H9 (cell line): Measurements from ENCODE around the gene SLITRK2. TPM values are rescaled to one million over a fixed set of nuclear protein-coding genes. Genes with fewer than 3 reads are reported as not detected.

Experiments
- DNase-seq: peaks from one replicate; pipeline ENCODE4 v3.0.0-alpha.2; 2017
- H2AFZ ChIP-seq: one replicate; pipeline ENCODE4 v1.6.1; 2013; ENCODE audit warnings: mild to moderate bottlenecking, low read length, control low read depth, moderate library complexity
- H2AK5ac ChIP-seq: 2 replicates; pipeline ENCODE4 v1.6.1; 2013; ENCODE audit warnings: low read length, control low read depth, mixed read lengths; ENCODE audit not compliant: insufficient read length
- H2BK120ac ChIP-seq: one replicate; pipeline ENCODE4 v1.6.1; 2013; ENCODE audit warnings: low read depth, mild to moderate bottlenecking, low read length, control low read depth, inconsistent platforms; ENCODE audit not compliant: poor library complexity, severe bottlenecking
- H2BK12ac ChIP-seq: 2 replicates; pipeline ENCODE4 v1.6.1; 2013; ENCODE audit warnings: low read length, control low read depth, mixed read lengths, low read depth; ENCODE audit not compliant: insufficient read length
- H2BK15ac ChIP-seq: 2 replicates; pipeline ENCODE4 v1.6.1; 2013; ENCODE audit warnings: low read depth, low read length, control low read depth
- H2BK20ac ChIP-seq: one replicate; pipeline ENCODE4 v1.6.1; 2013; ENCODE audit warnings: low read depth, mild to moderate bottlenecking, low read length, control low read depth, inconsistent platforms; ENCODE audit not compliant: poor library complexity, severe bottlenecking
- H2BK5ac ChIP-seq: 2 replicates; pipeline ENCODE4 v1.6.1; 2013; ENCODE audit warnings: low read length, control low read depth, mixed read lengths; ENCODE audit not compliant: insufficient read length
- H3K14ac ChIP-seq: 2 replicates; pipeline ENCODE4 v1.6.1; 2013; ENCODE audit warnings: low read length, control low read depth; ENCODE audit not compliant: insufficient read depth
- H3K18ac ChIP-seq: 2 replicates; pipeline ENCODE4 v1.6.1; 2013; ENCODE audit warnings: low read depth, mild to moderate bottlenecking, mixed read lengths, low read length, control low read depth; ENCODE audit not compliant: insufficient read length
- H3K23ac ChIP-seq: 2 replicates; pipeline ENCODE4 v1.6.1; 2013; ENCODE audit warnings: low read length, control low read depth, mixed read lengths, low read depth; ENCODE audit not compliant: insufficient read length
- H3K23me2 ChIP-seq: 2 replicates; pipeline ENCODE4 v1.6.1; 2013; ENCODE audit warnings: low read depth, mild to moderate bottlenecking, mixed read lengths, low read length, control low read depth; ENCODE audit not compliant: insufficient read length, poor library complexity, severe bottlenecking
- H3K27ac ChIP-seq: 2 replicates; pipeline ENCODE4 v1.5.1; 2013; ENCODE audit warnings: low read length, control low read depth, mixed read lengths, low read depth; ENCODE audit not compliant: insufficient read length
- H3K27me3 ChIP-seq: 2 replicates; pipeline ENCODE4 v1.6.1; 2013; ENCODE audit warnings: low read length, control low read depth, inconsistent platforms; ENCODE audit not compliant: insufficient read depth
- H3K4ac ChIP-seq: 2 replicates; pipeline ENCODE4 v1.6.1; 2013; ENCODE audit warnings: low read depth, mild to moderate bottlenecking, control low read depth, inconsistent platforms, low read length, moderate library complexity
- H3K4me1 ChIP-seq: 2 replicates; pipeline ENCODE4 v1.6.1; 2013; ENCODE audit warnings: low read length, control low read depth, inconsistent platforms; ENCODE audit not compliant: insufficient read depth
- H3K4me2 ChIP-seq: 2 replicates; pipeline ENCODE4 v1.6.1; 2013; ENCODE audit warnings: low read length, control low read depth, mixed read lengths; ENCODE audit not compliant: insufficient read length, insufficient read depth
- H3K56ac ChIP-seq: 2 replicates; pipeline ENCODE4 v1.6.1; 2013; ENCODE audit warnings: low read depth, mild to moderate bottlenecking, mixed read lengths, low read length, control low read depth; ENCODE audit not compliant: insufficient read length
- H3K79me1 ChIP-seq: 2 replicates; pipeline ENCODE4 v1.6.1; 2013; ENCODE audit warnings: low read depth, mild to moderate bottlenecking, moderate library complexity, low read length, control low read depth, inconsistent platforms; ENCODE audit not compliant: insufficient read depth, poor library complexity, severe bottlenecking
- H3K79me2 ChIP-seq: 2 replicates; pipeline ENCODE4 v1.6.1; 2013; ENCODE audit warnings: low read length, control low read depth, inconsistent platforms; ENCODE audit not compliant: insufficient read depth
- H3K9ac ChIP-seq: 2 replicates; pipeline ENCODE4 v1.6.1; 2013; ENCODE audit warnings: low read length, control low read depth, mixed read lengths; ENCODE audit not compliant: insufficient read length; ENCODE audit errors: extremely low read depth
- H3K9me3 ChIP-seq: one replicate; pipeline ENCODE4 v1.6.1; 2013; ENCODE audit warnings: low read depth, low read length, inconsistent platforms; ENCODE audit not compliant: control insufficient read depth
- H3T11ph ChIP-seq: one replicate; pipeline ENCODE4 v1.6.1; 2013; ENCODE audit warnings: mild to moderate bottlenecking, low read length, control low read depth, inconsistent platforms
- H4K20me1 ChIP-seq: one replicate; pipeline ENCODE4 v1.6.1; 2013; ENCODE audit not compliant: control insufficient read depth, insufficient read length, insufficient read depth
- H4K5ac ChIP-seq: 2 replicates; pipeline ENCODE4 v1.6.1; 2013; ENCODE audit warnings: low read depth, mild to moderate bottlenecking, mixed read lengths, low read length, control low read depth; ENCODE audit not compliant: insufficient read length
- H4K8ac ChIP-seq: replicated peaks from 2 replicates; pipeline ENCODE4 v1.6.1; 2013; ENCODE audit warnings: low read length, control low read depth, mixed read lengths, low read depth; ENCODE audit not compliant: insufficient read length
- H4K91ac ChIP-seq: 2 replicates; pipeline ENCODE4 v1.6.1; 2013; ENCODE audit warnings: low read depth, mild to moderate bottlenecking, moderate library complexity, mixed read lengths, low read length, control low read depth; ENCODE audit not compliant: insufficient read length
- H3K27ac Mint-ChIP-seq, 3 experiments: 2 replicates in 2 of 3; 3 replicates in 1 of 3; pipeline ENCODE4 v1.8.0; 2020 to 2021; ENCODE audit warnings: mixed read lengths in 3 of 3, mild to moderate bottlenecking in 1 of 3, moderate library complexity in 1 of 3
- H3K27me3 Mint-ChIP-seq: 2 replicates; pipeline ENCODE4 v1.8.0; 2021; ENCODE audit warnings: low read depth, mild to moderate bottlenecking, moderate library complexity, mixed read lengths
- H3K36me3 Mint-ChIP-seq, 3 experiments: 2 replicates in 2 of 3; 3 replicates in 1 of 3; pipeline ENCODE4 v1.8.0; 2020 to 2021; ENCODE audit warnings: low read depth in 3 of 3, mixed read lengths in 3 of 3; ENCODE audit not compliant: insufficient read depth in 1 of 3
- H3K4me1 Mint-ChIP-seq, 2 experiments: 2 replicates each; pipeline ENCODE4 v1.8.0; 2020; ENCODE audit warnings: mixed read lengths in 2 of 2
- H3K4me3 Mint-ChIP-seq, 2 experiments: 2 replicates in 1 of 2; 3 replicates in 1 of 2; pipeline ENCODE4 v1.8.0; 2020 to 2021; ENCODE audit warnings: mild to moderate bottlenecking in 2 of 2, mixed read lengths in 2 of 2, moderate library complexity in 1 of 2
- H3K9me3 Mint-ChIP-seq, 2 experiments: 2 replicates in 1 of 2; 3 replicates in 1 of 2; pipeline ENCODE4 v1.8.0; 2020; ENCODE audit warnings: mild to moderate bottlenecking in 2 of 2, mixed read lengths in 2 of 2, moderate library complexity in 1 of 2
- CTCF ChIP-seq: fragments of 200-600 bp; sonication (generic); conservative IDR thresholded peaks from 3 replicates; pipeline ENCODE4 v1.8.0; 2021; ENCODE audit warnings: antibody characterized with exemption, mild to moderate bottlenecking
- WGBS: extraction: QIAGEN DNeasy Blood & Tissue Kit; methylation state at CpG from one replicate; pipeline ENCODE4 v1.1.7; 2013; ENCODE audit warnings: missing lambda C conversion rate, low lambda C conversion rate, mixed read lengths; ENCODE audit not compliant: insufficient read length; ENCODE audit errors: extremely low coverage; 5-methylcytosine and 5-hydroxymethylcytosine counted together
- total RNA-seq: library from RNA; stranded (reverse); gene quantifications from 2 replicates; pipeline ENCODE4 v1.2.1, GENCODE V29; 2021

Gene SLITRK2
- total RNA-seq, 1 experiment from 2014 or later = 0.09 TPM

GRCh38 chrX:145853181-145853580, 35.6 kb downstream of the SLITRK2 start:
- H4K91ac ChIP-seq = no peak overlapping the region
- no CpG with 5 or more reads among the region's 13 CpGs for WGBS
- no peaks in the 10 kb centered on the region for H3K4me1 ChIP-seq
- H3T11ph ChIP-seq = no peak overlapping the region
- H3K23ac ChIP-seq = no peak overlapping the region
- H3K9me3 ChIP-seq = peaks cover 33% of the 10 kb centered on the region
- no peak overlapping the region for H2BK12ac ChIP-seq
- H3K27ac Mint-ChIP-seq = no peak overlapping the region
- TF ChIP-seq CTCF = no peak
- H2BK5ac ChIP-seq = no peak overlapping the region
- no peak overlapping the region for H3K27ac ChIP-seq
- no peak overlapping the region for H3K9ac ChIP-seq
- H3K14ac ChIP-seq = no peak overlapping the region; the same call in 1 of the 2 replicates
- no peak for DNase-seq
- no peak overlapping the region for H3K56ac ChIP-seq
- no peak overlapping the region for H2AFZ ChIP-seq
- H3K27me3 ChIP-seq = no peaks in the 10 kb centered on the region
- no peaks in the 10 kb centered on the region for H3K79me1 ChIP-seq
- H4K8ac ChIP-seq = no peak overlapping the region
- peak overlapping the region; percentile 76 for H4K5ac ChIP-seq
- H2BK20ac ChIP-seq = no peak overlapping the region
- H3K27me3 Mint-ChIP-seq = peaks cover under 1% of the 10 kb centered on the region; the same call in 1 of the 2 replicates
- no peak overlapping the region for H2BK120ac ChIP-seq
- no peak overlapping the region for H3K4me3 Mint-ChIP-seq
- H3K4me2 ChIP-seq = no peak overlapping the region
- H3K4me1 Mint-ChIP-seq = peaks cover 0 to 3% of the 10 kb centered on the region in 2 experiments; a peak in 1 of 4 replicates
- no peaks in the 10 kb centered on the region for H3K79me2 ChIP-seq
- H2BK15ac ChIP-seq = no peak overlapping the region
- no peak overlapping the region for H3K4ac ChIP-seq
- H3K9me3 Mint-ChIP-seq = peaks cover 53 to 59% of the 10 kb centered on the region in 2 experiments
- peaks cover 0 to 3% (median 1%) of the 10 kb centered on the region in 3 experiments; a peak in 3 of 7 replicates for H3K36me3 Mint-ChIP-seq
- no peak overlapping the region for H2AK5ac ChIP-seq
- H3K18ac ChIP-seq = no peak overlapping the region
- H4K20me1 ChIP-seq = no peaks in the 10 kb centered on the region
- H3K23me2 ChIP-seq = no peaks in the 10 kb centered on the region
